Liver (tissue), 9 donors: ENCODE results near the gene TNFRSF11A. TPM values are rescaled to one million over a fixed set of nuclear protein-coding genes. Genes with fewer than 3 reads are reported as not detected.

Experiments used
- DNase-seq: peaks from one replicate; pipeline ENCODE4 v3.0.0-alpha.2; 2017; ENCODE audit warnings: low spot score
- H3K27ac ChIP-seq, 2 donors: one replicate each; pipeline ENCODE4 v1.7.0; 2013; ENCODE audit warnings: inconsistent platforms in 2 of 2, low read length in 2 of 2, control low read depth in 1 of 2, low read depth in 1 of 2, mild to moderate bottlenecking in 1 of 2
- H3K27me3 ChIP-seq, 4 donors: one replicate each; pipeline versions ENCODE4 v1.6.1 to v1.7.0; 2013; ENCODE audit warnings: low read length in 3 of 4, inconsistent platforms in 1 of 4, mild to moderate bottlenecking in 1 of 4, moderate library complexity in 1 of 4; ENCODE audit not compliant: control insufficient read depth in 4 of 4, insufficient read depth in 4 of 4
- H3K36me3 ChIP-seq, 4 donors: one replicate each; pipeline versions ENCODE4 v1.6.1 to v1.7.0; 2013; ENCODE audit warnings: low read length in 3 of 4, mild to moderate bottlenecking in 3 of 4, low read depth in 1 of 4, moderate library complexity in 1 of 4; ENCODE audit not compliant: control insufficient read depth in 4 of 4, insufficient read depth in 3 of 4
- H3K4me1 ChIP-seq, 4 donors: one replicate each; pipeline versions ENCODE4 v1.6.1 to v1.7.0; 2013; ENCODE audit warnings: low read length in 3 of 4, mild to moderate bottlenecking in 3 of 4, moderate library complexity in 1 of 4; ENCODE audit not compliant: control insufficient read depth in 4 of 4, insufficient read depth in 4 of 4
- H3K4me3 ChIP-seq, 3 donors: one replicate each; pipeline versions ENCODE4 v1.6.1 to v1.7.0; 2013; ENCODE audit warnings: low read length in 3 of 3, control low read depth in 1 of 3, low read depth in 1 of 3, mild to moderate bottlenecking in 1 of 3
- H3K9ac ChIP-seq, 2 donors: one replicate each; pipeline ENCODE4 v1.7.0; 2013; ENCODE audit warnings: low read length in 2 of 2, mild to moderate bottlenecking in 2 of 2, moderate library complexity in 2 of 2, control low read depth in 1 of 2, low read depth in 1 of 2
- H3K9me3 ChIP-seq, 4 donors: one replicate each; pipeline versions ENCODE4 v1.6.1 to v1.7.0; 2013; ENCODE audit warnings: low read length in 3 of 4; ENCODE audit not compliant: control insufficient read depth in 4 of 4
- EGR1 ChIP-seq, 2 donors: IDR thresholded peaks; 2 replicates each; pipeline ENCODE4 v1.6.1; 2016 to 2018; ENCODE audit warnings: antibody characterized with exemption in 2 of 2, low read depth in 2 of 2
- FOXA1 ChIP-seq: IDR thresholded peaks from 2 replicates; pipeline ENCODE4 v1.6.1; 2016; ENCODE audit warnings: antibody characterized with exemption
- FOXA2 ChIP-seq: IDR thresholded peaks from 2 replicates; pipeline ENCODE4 v1.6.1; 2016; ENCODE audit warnings: antibody characterized with exemption
- GABPA ChIP-seq, 2 donors: IDR thresholded peaks in 1 of 2; conservative IDR thresholded peaks in 1 of 2; 2 replicates each; pipeline ENCODE4 v1.6.1; 2016; ENCODE audit warnings: antibody characterized with exemption in 2 of 2, mild to moderate bottlenecking in 1 of 2, moderate library complexity in 1 of 2
- HNF4A ChIP-seq, 2 donors: conservative IDR thresholded peaks; 2 replicates each; pipeline ENCODE4 v1.6.1; 2016; ENCODE audit warnings: antibody characterized with exemption in 2 of 2, mild to moderate bottlenecking in 2 of 2
- HNF4G ChIP-seq: IDR thresholded peaks from 2 replicates; pipeline ENCODE4 v1.6.1; 2016; ENCODE audit warnings: antibody characterized with exemption
- JUND ChIP-seq, 2 donors: IDR thresholded peaks; 2 replicates each; pipeline ENCODE4 v1.6.1; 2016; ENCODE audit warnings: antibody characterized with exemption in 2 of 2
- NR2F2 ChIP-seq: IDR thresholded peaks from 2 replicates; pipeline ENCODE4 v1.6.1; 2016; ENCODE audit warnings: antibody characterized with exemption
- RAD21 ChIP-seq, 2 donors: IDR thresholded peaks; 2 replicates each; pipeline ENCODE4 v1.6.1; 2016; ENCODE audit warnings: antibody characterized with exemption in 2 of 2, mild to moderate bottlenecking in 2 of 2
- REST ChIP-seq: IDR thresholded peaks from 2 replicates; pipeline ENCODE4 v1.6.1; 2016; ENCODE audit warnings: antibody characterized with exemption, mild to moderate bottlenecking
- RXRA ChIP-seq, 2 donors: IDR thresholded peaks; 2 replicates each; pipeline ENCODE4 v1.6.1; 2017 to 2018; ENCODE audit warnings: antibody characterized with exemption in 2 of 2, mild to moderate bottlenecking in 1 of 2
- SP1 ChIP-seq: IDR thresholded peaks from 2 replicates; pipeline ENCODE4 v1.6.1; 2018; ENCODE audit warnings: antibody characterized with exemption, mild to moderate bottlenecking
- TAF1 ChIP-seq: conservative IDR thresholded peaks from 2 replicates; pipeline ENCODE4 v1.6.1; 2016; ENCODE audit warnings: antibody characterized with exemption, mild to moderate bottlenecking
- YY1 ChIP-seq: IDR thresholded peaks from 2 replicates; pipeline ENCODE4 v1.6.1; 2016; ENCODE audit warnings: antibody characterized with exemption, mild to moderate bottlenecking
- WGBS: extraction: QIAGEN DNeasy Blood & Tissue Kit; methylation state at CpG from one replicate; pipeline ENCODE4 v1.1.7; 2013; 5-methylcytosine and 5-hydroxymethylcytosine counted together
- polyA plus RNA-seq, 2 donors: library from polyadenylated mRNA; stranded (reverse) in 1 of 2; unstranded in 1 of 2; fragments of 200-250 nt in 1 of 2; fragments of >200 nt in 1 of 2; fragmentation: Nextera tagmentation in 1 of 2; extraction: Ambion mirVana in 1 of 2; gene quantifications; one replicate each; pipeline versions ENCODE4 v1.2.1 to v1.2.3, GENCODE V29; 2013 to 2015
- total RNA-seq, 2 donors: library from RNA; depleted of rRNA; stranded (reverse); fragments of >200 nt; gene quantifications; one replicate each; pipeline ENCODE4 v1.2.3, GENCODE V29; 2014
- TF ChIP-seq, protein P1 (sequence below): IDR thresholded peaks from 2 replicates; pipeline ENCODE4 v1.6.1; 2016; ENCODE audit warnings: antibody characterized with exemption
- TF ChIP-seq, protein P2 (sequence below): IDR thresholded peaks from 2 replicates; pipeline ENCODE4 v1.6.1; 2016; ENCODE audit warnings: antibody characterized with exemption
- TF ChIP-seq, protein P3 (sequence below): IDR thresholded peaks from 2 replicates; pipeline ENCODE4 v1.6.1; 2016; ENCODE audit warnings: antibody characterized with exemption
- donor health status: healthy.
- donor health status: healthy.
- donor health status: healthy.
- donor health status: healthy.
- donor health status: healthy.

Gene TNFRSF11A
- total and polyA plus RNA-seq, 4 donors: 0.32 to 1.8 (median 0.90) TPM

GRCh38 chr18:62284637-62285036 lies 40.5 kb upstream of the TNFRSF11A start:
- H3K27ac ChIP-seq: no peak overlapping the region
- no peak overlapping the region for H3K9ac ChIP-seq
- no peaks in the 10 kb centered on the region for H3K27me3 ChIP-seq
- H3K9me3 ChIP-seq: no peaks in the 10 kb centered on the region
- H3K4me1 ChIP-seq: peaks cover 0 to 5% (median 1%) of the 10 kb centered on the region in 4 donors
- DNase-seq: no peak
- no peak overlapping the region for H3K4me3 ChIP-seq
- TF ChIP-seq FOXA1 (no peak), YY1 (no peak), TAF1 (no peak), HNF4A (conservative IDR thresholded peaks at IDR 0.05) (peak; percentile 21)
- peaks cover 2 to 13% (median 12%) of the 10 kb centered on the region in 4 donors for H3K36me3 ChIP-seq
- 42% methylated on average over 3 of the region's 3 CpGs for WGBS

- no peak for DNase-seq
- Histone ChIP-seq H3K4me1 (peaks cover 0 to 5% (median 1%) of the 10 kb centered on the region in 4 donors), H3K4me3 (no peak overlapping the region), H3K9ac (no peak overlapping the region), H3K9me3 (no peaks in the 10 kb centered on the region), H3K36me3 (peaks cover 1 to 13% (median 9%) of the 10 kb centered on the region in 4 donors), H3K27ac (no peak overlapping the region), H3K27me3 (no peaks in the 10 kb centered on the region)
- no peak for TF ChIP-seq FOXA2
- TF ChIP-seq, protein P1, sequence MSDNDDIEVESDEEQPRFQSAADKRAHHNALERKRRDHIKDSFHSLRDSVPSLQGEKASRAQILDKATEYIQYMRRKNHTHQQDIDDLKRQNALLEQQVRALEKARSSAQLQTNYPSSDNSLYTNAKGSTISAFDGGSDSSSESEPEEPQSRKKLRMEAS: no peak
- TF ChIP-seq NR2F2: no peak
- no peak for TF ChIP-seq JUND (IDR thresholded peaks at IDR 0.05)
- no peak for TF ChIP-seq RXRA (IDR thresholded peaks at IDR 0.05)
- TF ChIP-seq SP1: no peak
- no peak for TF ChIP-seq YY1
- no peak for TF ChIP-seq HNF4A (conservative IDR thresholded peaks at IDR 0.05)
- TF ChIP-seq EGR1 (IDR thresholded peaks at IDR 0.05; ENCODE audit: low read depth in 2 of 2): no peak
- TF ChIP-seq FOXA1: no peak
- no peak for TF ChIP-seq TAF1
- TF ChIP-seq, protein P2, sequence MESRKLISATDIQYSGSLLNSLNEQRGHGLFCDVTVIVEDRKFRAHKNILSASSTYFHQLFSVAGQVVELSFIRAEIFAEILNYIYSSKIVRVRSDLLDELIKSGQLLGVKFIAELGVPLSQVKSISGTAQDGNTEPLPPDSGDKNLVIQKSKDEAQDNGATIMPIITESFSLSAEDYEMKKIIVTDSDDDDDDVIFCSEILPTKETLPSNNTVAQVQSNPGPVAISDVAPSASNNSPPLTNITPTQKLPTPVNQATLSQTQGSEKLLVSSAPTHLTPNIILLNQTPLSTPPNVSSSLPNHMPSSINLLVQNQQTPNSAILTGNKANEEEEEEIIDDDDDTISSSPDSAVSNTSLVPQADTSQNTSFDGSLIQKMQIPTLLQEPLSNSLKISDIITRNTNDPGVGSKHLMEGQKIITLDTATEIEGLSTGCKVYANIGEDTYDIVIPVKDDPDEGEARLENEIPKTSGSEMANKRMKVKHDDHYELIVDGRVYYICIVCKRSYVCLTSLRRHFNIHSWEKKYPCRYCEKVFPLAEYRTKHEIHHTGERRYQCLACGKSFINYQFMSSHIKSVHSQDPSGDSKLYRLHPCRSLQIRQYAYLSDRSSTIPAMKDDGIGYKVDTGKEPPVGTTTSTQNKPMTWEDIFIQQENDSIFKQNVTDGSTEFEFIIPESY: no peak
- no peak for TF ChIP-seq HNF4G
- TF ChIP-seq, protein P3, sequence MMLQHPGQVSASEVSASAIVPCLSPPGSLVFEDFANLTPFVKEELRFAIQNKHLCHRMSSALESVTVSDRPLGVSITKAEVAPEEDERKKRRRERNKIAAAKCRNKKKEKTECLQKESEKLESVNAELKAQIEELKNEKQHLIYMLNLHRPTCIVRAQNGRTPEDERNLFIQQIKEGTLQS: no peak
- no peak for TF ChIP-seq REST
- TF ChIP-seq RAD21 (IDR thresholded peaks at IDR 0.05): no peak
- no peak for TF ChIP-seq GABPA (IDR thresholded peaks at IDR 0.05 in 1 of 2, conservative IDR thresholded peaks at IDR 0.05 in 1 of 2)
- WGBS: 94% methylated on average over 6 of the region's 6 CpGs
These were observed 39.8 kb upstream of the TNFRSF11A start for GRCh38 chr18:62285281-62285680.
